Neural cell (in vitro differentiated cells): ENCODE results near the gene TCEA3. TPM values are rescaled to one million over a fixed set of nuclear protein-coding genes. Genes with fewer than 3 reads are reported as not detected.

Experiments used
- H2AFZ ChIP-seq: fragments of 200-600, 300-800 bp; sonication (generic), shearing (Covaris generic); 2 replicates; pipeline ENCODE4 v1.6.0; 2014; ENCODE audit warnings: low read depth, mild to moderate bottlenecking, antibody characterized with exemption, low read length, moderate library complexity
- H3F3A ChIP-seq: fragments of 200-600 bp; shearing (Covaris generic); 2 replicates; pipeline ENCODE4 v1.6.1; 2016; ENCODE audit warnings: mild to moderate bottlenecking, moderate library complexity, mixed read lengths, antibody characterized with exemption, low read length; ENCODE audit not compliant: insufficient read depth, poor library complexity, severe bottlenecking
- H3K27ac ChIP-seq: fragments of 200-600, 300-800 bp; sonication (generic), shearing (Covaris generic); 2 replicates; pipeline ENCODE4 v1.5.1; 2014; ENCODE audit warnings: mild to moderate bottlenecking, low read length, moderate library complexity
- H3K27me3 ChIP-seq: fragments of 300-800, 200-600 bp; sonication (generic), shearing (Covaris generic); 2 replicates; pipeline ENCODE4 v1.6.0; 2014; ENCODE audit warnings: mild to moderate bottlenecking, low read depth, low read length, moderate library complexity; ENCODE audit not compliant: insufficient read depth
- H3K36me3 ChIP-seq: fragments of 300-800, 200-600 bp; sonication (generic), shearing (Covaris generic); 2 replicates; pipeline ENCODE4 v1.5.1; 2014; ENCODE audit warnings: mild to moderate bottlenecking, antibody characterized with exemption, low read length, moderate library complexity; ENCODE audit not compliant: insufficient read depth
- H3K4me2 ChIP-seq: fragments of 300-800, 200-600 bp; sonication (generic), shearing (Covaris generic); 2 replicates; pipeline ENCODE4 v1.6.0; 2014; ENCODE audit warnings: mild to moderate bottlenecking, low read length
- H3K4me3 ChIP-seq: fragments of 300-800, 200-600 bp; sonication (generic), shearing (Covaris generic); 2 replicates; pipeline ENCODE4 v1.5.1; 2014; ENCODE audit warnings: mild to moderate bottlenecking, low read length, moderate library complexity
- H3K79me2 ChIP-seq: fragments of 200-600 bp; shearing (Covaris generic); replicated peaks from 2 replicates; pipeline ENCODE4 v1.6.0; 2014; ENCODE audit warnings: mild to moderate bottlenecking, low read length, moderate library complexity; ENCODE audit not compliant: insufficient read depth
- H3K9ac ChIP-seq: fragments of 300-800, 200-600 bp; sonication (generic), shearing (Covaris generic); 2 replicates; pipeline ENCODE4 v1.6.1; 2016; ENCODE audit warnings: mild to moderate bottlenecking, low read length, mixed read lengths
- H3K9me2 ChIP-seq: fragments of 200-600 bp; shearing (Covaris generic); 2 replicates; pipeline ENCODE4 v1.6.1; 2016; ENCODE audit warnings: mild to moderate bottlenecking, low read length, mixed read lengths; ENCODE audit not compliant: insufficient read depth
- H3K9me3 ChIP-seq: fragments of 200-600, 300-800 bp; sonication (generic), shearing (Covaris generic); 2 replicates; pipeline ENCODE4 v1.6.1; 2016; ENCODE audit warnings: mild to moderate bottlenecking, mixed run types, low read length, moderate library complexity, mixed read lengths
- H4K20me1 ChIP-seq: fragments of 200-600 bp; shearing (Covaris generic); 2 replicates; pipeline ENCODE4 v1.6.1; 2016; ENCODE audit warnings: mild to moderate bottlenecking, mixed run types; ENCODE audit not compliant: insufficient read depth
- CTCF ChIP-seq: fragments of 450-650 bp; IDR thresholded peaks from 2 replicates; pipeline ENCODE4 v1.5.1; 2014; ENCODE audit warnings: antibody characterized with exemption, mild to moderate bottlenecking, moderate library complexity; ENCODE audit not compliant: poor library complexity, severe bottlenecking
- EP300 ChIP-seq: fragments of 450-650 bp; conservative IDR thresholded peaks from 2 replicates; pipeline ENCODE4 v1.6.1; 2014; ENCODE audit warnings: antibody characterized with exemption, mild to moderate bottlenecking, moderate library complexity; ENCODE audit not compliant: poor library complexity, severe bottlenecking
- EZH2 ChIP-seq: fragments of 200-600, 300-800 bp; shearing (Covaris generic), sonication (generic); IDR thresholded peaks from 2 replicates; pipeline ENCODE4 v1.6.1; 2014; ENCODE audit warnings: antibody characterized with exemption, low read length, borderline replicate concordance, mild to moderate bottlenecking; ENCODE audit not compliant: insufficient read depth, poor library complexity, severe bottlenecking
- MXI1 ChIP-seq: fragments of 450-650 bp; conservative IDR thresholded peaks from 2 replicates; pipeline ENCODE4 v1.6.1; 2014; ENCODE audit warnings: antibody characterized with exemption, mild to moderate bottlenecking; ENCODE audit not compliant: poor library complexity, severe bottlenecking
- POLR2AphosphoS5 ChIP-seq: IDR thresholded peaks from 2 replicates; pipeline ENCODE4 v1.6.1; 2012
- RAD21 ChIP-seq: fragments of 450-650 bp; conservative IDR thresholded peaks from 2 replicates; pipeline ENCODE4 v1.6.1; 2014; ENCODE audit warnings: antibody characterized with exemption, mild to moderate bottlenecking, moderate library complexity
- REST ChIP-seq: IDR thresholded peaks from 2 replicates; pipeline ENCODE4 v1.6.1; 2012; ENCODE audit warnings: borderline replicate concordance
- SMC3 ChIP-seq: fragments of 450-650 bp; conservative IDR thresholded peaks from 2 replicates; pipeline ENCODE4 v1.6.1; 2014; ENCODE audit warnings: antibody characterized with exemption, mild to moderate bottlenecking, moderate library complexity; ENCODE audit not compliant: poor library complexity
- TAF1 ChIP-seq: IDR thresholded peaks from 2 replicates; pipeline ENCODE4 v1.6.1; 2012; ENCODE audit warnings: low read depth
- polyA plus RNA-seq: library from polyadenylated mRNA; depleted of rRNA; stranded (reverse); fragments of >200 nt; gene quantifications from 2 replicates; pipeline ENCODE4 v1.2.3, GENCODE V29; 2014

Gene TCEA3
- polyA plus RNA-seq, 1 donor from 2014 or later, result not detected

- no peaks in the 10 kb centered on the region for H3K9me3 ChIP-seq
- H3K9me2 ChIP-seq, result no peaks in the 10 kb centered on the region
- no peaks in the 10 kb centered on the region for H3K27me3 ChIP-seq
- H3K79me2 ChIP-seq, result peaks cover 45% of the 10 kb centered on the region
- H3K9ac ChIP-seq, result peak within 1 kb of the TSS; percentile 98
- H3K4me2 ChIP-seq, result peak within 1 kb of the TSS; percentile 70
- H3K4me3 ChIP-seq, result peak within 1 kb of the TSS; percentile 81
- no peaks in the 10 kb centered on the region for H3F3A ChIP-seq
- peak within 1 kb of the TSS; percentile 99 for H3K27ac ChIP-seq
- H4K20me1 ChIP-seq, result peaks cover 30% of the 10 kb centered on the region
- TF ChIP-seq EP300 (peak; percentile 60), TAF1 (peak; percentile 94), REST (peak; percentile 82), POLR2AphosphoS5 (peak; percentile 95), CTCF (peak; percentile 39), SMC3 (no peak), MXI1 (peak; percentile 67), EZH2 (no peak), RAD21 (peak; percentile 36)
- H3K36me3 ChIP-seq, result no peaks in the 10 kb centered on the region
- H2AFZ ChIP-seq, result peak within 1 kb of the TSS; percentile 75
Observed at GRCh38 chr1:23344111-23344986, 80.2 kb downstream of the TCEA3 start, which contains the start of gene HNRNPR. Gene HNRNPR (minus strand): TSS chr1:23344284. CDS start chr1:23341008, 3,276 bp downstream.

GRCh38 chr1:23343221-23344110 is 81.1 kb downstream of the TCEA3 start:
- no peak for TF ChIP-seq RAD21
- no peak for TF ChIP-seq EZH2
- no peak for TF ChIP-seq CTCF
- TF ChIP-seq MXI1, result no peak
- TF ChIP-seq POLR2AphosphoS5, result no peak
- no peak for TF ChIP-seq SMC3
- TF ChIP-seq EP300, result no peak
- no peak for TF ChIP-seq REST
- no peak for TF ChIP-seq TAF1
- Histone ChIP-seq H3K27ac (peak overlapping the region; percentile 85), H4K20me1 (peaks cover 39% of the 10 kb centered on the region), H3K4me3 (peak overlapping the region; percentile 81), H3K27me3 (no peaks in the 10 kb centered on the region), H3K9me2 (no peaks in the 10 kb centered on the region), H2AFZ (no peak overlapping the region), H3K9me3 (no peaks in the 10 kb centered on the region), H3K36me3 (no peaks in the 10 kb centered on the region), H3K79me2 (peaks cover 54% of the 10 kb centered on the region), H3K4me2 (peak overlapping the region; percentile 70), H3K9ac (peak overlapping the region; percentile 98), H3F3A (no peaks in the 10 kb centered on the region)
